NCI-H2029 treated with DMSO at 0.1 percent for 48 hours (cell line): Measurements from ENCODE around the gene MMP27.
A peak's percentile ranks its signal among the peaks of the same experiment; 100 is the strongest.

Source experiments
- DNase-seq: peaks from one replicate; lab custom pipeline; 2025; lab: John Stamatoyannopoulos, UW

MMP27 gene

DNA sequence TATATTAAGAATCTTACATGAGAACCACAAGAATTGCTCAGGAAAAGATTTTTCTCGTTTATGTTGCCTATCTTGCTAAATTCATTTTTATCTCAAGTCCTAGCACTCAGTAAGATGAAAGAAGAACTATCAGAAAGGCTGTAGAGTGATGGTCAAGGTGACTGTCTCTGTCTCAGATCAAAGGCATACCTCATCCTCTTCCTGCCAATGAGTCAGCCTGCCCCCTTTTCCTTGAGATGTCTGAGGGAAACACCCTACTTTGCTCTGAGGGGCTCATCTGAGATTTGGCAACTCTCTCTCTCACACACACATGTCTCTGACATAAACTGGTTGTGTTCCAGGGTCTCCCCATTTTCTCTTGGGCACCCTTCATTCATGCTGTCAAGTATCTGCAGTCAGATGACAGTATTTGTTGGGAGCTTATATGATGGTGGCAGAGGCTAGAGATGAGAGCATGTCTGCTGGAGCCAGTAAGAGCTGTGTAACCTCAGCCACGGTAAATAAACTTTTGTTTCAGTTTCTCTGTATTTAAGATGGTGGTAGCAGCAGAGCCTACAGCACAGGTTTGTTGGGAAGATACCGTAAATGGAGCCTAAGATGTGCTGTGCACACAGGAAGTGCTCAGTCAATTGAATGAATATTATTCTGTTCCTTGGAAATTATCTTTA is 1.6 kb downstream of the MMP27 start:
- no peak for DNase-seq

DNA sequence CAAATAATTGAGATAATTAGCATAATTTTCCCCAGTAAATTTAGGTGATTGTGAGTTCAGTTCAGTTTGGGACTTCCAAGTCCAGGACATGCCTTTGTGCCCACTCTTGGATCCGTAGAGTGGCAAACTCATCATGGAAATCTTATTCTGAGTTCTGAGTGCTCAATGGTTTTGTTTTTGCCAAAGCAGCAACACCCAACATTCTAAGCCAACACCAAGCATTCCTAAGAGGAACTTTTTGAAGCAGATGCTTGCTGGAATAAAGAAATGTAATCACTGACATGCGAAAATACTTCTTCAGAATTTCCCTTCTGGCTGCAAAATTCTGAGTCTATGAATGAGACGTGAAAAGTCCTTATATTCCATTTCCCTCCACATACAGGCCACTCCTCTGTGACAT is 10.4 kb downstream of the MMP27 start:
- DNase-seq = no peak

GRCh38 chr11:102685754-102686153 is 19.8 kb downstream of the MMP27 start:
- DNase-seq = no peak

DNA sequence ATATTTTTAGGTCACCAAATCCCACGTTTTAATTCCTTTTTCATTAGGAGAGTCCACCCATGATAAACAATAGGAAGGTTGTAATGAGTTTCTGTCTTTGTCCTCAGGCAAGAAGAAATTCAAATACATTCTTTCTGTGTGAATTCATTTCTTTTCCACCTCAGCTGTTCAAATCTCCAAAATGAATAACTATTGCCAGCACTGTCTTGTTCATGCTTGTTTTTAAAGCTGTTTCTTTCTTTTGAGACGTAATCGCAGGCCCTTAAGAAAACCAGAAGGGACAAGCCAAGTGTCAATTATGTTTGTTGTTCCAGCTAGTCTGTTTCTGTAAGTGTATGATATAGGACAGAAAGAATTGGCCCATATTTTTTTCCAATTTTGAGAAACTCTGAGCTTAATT is 20.2 kb downstream of the MMP27 start:
- no peak for DNase-seq

DNA sequence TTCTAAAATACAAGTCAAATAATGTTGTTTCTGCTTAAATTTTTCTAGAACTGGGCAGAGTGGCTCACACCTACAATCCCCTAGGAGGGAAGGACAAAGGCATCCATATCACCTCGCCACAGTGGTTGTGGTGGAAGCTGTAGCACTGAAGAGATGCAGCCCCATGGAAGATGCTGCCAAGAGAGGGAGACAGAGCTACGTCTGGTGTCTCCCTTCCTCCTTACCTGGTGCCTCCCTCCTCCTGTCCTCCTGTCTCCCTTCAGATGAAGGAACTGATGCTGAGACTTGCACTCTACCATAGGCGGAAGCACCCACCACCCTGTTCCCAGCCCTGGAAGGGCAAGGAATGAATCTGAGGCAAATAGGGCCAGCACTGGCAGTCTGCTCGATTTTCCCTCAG is 22.3 kb downstream of the MMP27 start:
- DNase-seq = no peak

GRCh38 chr11:102680945-102681344 is 24.6 kb downstream of the MMP27 start:
- DNase-seq = no peak

GRCh38 chr11:102678022-102678421 is 27.5 kb downstream of the MMP27 start:
- no peak for DNase-seq

- no peak for DNase-seq
Observed at GRCh38 chr11:102676084-102676483, 29.5 kb downstream of the MMP27 start.

DNA sequence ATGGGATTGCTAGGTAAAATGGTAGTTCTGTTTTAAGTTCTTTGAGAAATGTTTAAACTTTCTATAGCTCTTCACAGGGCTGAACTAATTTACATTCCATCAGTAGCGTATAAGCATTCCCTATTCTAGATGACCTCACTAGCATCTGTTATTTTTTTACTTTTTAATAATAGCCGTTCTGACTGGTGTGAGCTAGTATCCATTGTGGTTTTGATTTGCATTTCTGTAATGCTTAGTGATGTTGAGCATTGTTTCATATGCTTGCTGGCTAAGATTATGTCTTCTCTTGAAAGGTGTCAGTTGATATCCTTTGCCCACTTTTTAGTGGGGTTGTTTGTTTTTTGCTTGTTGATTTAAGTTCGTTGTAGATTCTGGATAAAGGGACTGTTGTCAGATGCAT is 35.9 kb downstream of the MMP27 start:
- no peak for DNase-seq

GRCh38 chr11:102666331-102666957 is 39.1 kb downstream of the MMP27 start:
- DNase-seq = peak; percentile 11

GRCh38 chr11:102664001-102664752 is 41.4 kb downstream of the MMP27 start:
- DNase-seq = no peak

DNA sequence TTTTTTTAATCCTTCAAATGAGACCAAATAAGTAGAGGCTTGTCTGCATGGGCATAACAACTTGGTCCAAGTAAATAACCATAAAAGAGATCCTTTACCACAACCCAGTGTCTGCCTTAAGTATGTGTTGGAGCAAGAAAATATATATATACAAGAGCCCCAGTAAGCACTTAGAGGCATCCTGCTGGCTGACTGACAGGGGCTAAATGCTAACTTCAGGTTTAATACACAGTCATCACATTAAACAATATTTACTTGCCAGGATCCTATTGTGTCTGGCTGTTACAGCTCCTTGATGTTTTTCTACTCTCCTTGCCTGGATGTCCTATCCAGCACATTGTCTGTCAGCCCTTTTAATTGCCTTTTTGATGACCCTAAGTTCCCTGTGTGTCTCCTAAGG is 43.0 kb downstream of the MMP27 start:
- DNase-seq = no peak

DNA sequence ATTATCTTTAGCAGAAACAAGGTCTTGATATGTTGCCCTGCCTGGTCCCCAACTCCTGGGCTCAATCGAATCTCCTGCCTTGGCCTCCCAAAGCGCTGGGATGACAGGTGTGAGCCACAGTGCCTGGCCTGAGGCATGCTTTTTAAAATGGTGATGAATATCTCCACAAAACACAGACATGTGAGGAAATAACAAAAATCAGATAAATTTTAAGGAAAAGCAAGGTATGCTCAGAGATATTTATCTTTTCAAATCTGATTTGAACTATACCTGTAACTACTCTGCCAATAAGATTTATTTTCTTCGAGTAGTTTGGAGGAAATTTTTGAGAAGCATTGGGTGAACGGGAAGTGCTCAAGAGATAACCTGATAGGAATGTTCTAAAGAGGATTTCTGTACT is 44.5 kb downstream of the MMP27 start:
- DNase-seq = no peak

DNA sequence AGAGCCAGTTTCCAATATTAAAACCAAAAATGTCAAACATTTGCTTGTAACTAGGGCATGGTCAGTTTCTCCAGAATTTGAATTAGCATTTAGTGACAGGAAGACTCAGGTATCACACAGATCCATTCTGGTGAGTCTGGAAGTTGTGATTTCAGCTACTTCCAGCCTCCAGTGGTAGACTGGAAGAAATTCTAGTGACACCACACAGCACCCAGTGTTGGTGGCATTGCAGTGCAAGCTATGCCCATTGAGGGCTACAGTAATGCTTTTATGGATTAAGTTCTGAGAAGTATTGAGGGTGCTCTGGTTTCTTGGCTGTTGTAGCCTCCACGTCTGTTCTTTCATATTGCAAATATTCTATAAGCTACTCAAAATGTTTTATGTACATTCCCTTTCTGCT is 49.0 kb downstream of the MMP27 start:
- DNase-seq = no peak

GRCh38 chr11:102655547-102655946 is 50.0 kb downstream of the MMP27 start:
- DNase-seq = no peak

DNA sequence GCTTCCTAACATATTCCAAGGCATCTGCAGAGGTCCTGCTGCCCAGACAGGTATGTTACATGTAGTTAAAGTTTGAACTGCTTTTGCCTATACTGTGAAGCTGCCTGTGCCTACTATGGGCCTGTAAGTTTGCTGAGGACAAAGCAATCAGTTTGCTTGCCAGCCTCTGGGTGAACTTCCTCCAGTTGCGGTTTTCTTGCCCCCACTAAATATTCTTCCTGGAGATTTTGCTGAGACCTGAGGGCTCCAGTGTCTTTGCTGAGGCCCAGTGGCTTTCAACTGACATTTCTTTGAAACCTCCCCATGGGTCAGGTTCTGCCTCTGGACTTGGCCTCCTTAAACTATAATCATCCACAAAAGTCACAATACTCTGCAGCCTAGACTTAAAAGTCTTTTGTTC is 50.8 kb downstream of the MMP27 start:
- DNase-seq = no peak

DNA sequence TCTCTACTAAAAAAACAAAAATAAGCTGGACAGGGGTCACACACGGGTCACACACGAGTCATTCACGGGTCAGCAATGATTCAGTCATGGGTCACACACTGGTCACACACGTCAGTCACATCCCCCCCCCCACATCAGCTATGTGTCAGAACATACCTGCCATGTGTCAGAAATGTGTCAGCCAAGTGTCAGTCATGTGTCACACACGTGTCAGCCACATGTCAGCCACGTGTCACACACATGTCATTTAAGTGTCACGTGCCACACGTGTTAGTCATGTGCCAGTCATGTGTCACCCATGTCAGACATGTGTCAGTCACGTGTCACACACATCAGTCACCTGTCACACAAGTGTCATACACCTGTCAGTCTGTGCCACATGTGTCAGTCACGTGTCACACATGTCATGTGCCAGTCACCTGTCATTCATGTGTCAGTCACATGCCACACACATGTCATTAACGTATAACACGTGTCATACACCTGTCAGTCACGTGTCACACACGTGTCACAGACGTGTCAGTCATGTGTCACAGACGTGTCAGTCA is 51.8 kb downstream of the MMP27 start:
- no peak for DNase-seq

- no peak for DNase-seq
Observed at GRCh38 chr11:102647430-102647829, 58.1 kb downstream of the MMP27 start.

GRCh38 chr11:102643941-102644340 is 61.6 kb downstream of the MMP27 start:
- DNase-seq = no peak
